ENCODE measurements around the gene MBTD1. TPM values are rescaled to one million over a fixed set of nuclear protein-coding genes. Genes with fewer than 3 reads are reported as not detected.

MBTD1 gene
- total RNA-seq, 1 donor from 2014 or later = 7.8 TPM

DNA sequence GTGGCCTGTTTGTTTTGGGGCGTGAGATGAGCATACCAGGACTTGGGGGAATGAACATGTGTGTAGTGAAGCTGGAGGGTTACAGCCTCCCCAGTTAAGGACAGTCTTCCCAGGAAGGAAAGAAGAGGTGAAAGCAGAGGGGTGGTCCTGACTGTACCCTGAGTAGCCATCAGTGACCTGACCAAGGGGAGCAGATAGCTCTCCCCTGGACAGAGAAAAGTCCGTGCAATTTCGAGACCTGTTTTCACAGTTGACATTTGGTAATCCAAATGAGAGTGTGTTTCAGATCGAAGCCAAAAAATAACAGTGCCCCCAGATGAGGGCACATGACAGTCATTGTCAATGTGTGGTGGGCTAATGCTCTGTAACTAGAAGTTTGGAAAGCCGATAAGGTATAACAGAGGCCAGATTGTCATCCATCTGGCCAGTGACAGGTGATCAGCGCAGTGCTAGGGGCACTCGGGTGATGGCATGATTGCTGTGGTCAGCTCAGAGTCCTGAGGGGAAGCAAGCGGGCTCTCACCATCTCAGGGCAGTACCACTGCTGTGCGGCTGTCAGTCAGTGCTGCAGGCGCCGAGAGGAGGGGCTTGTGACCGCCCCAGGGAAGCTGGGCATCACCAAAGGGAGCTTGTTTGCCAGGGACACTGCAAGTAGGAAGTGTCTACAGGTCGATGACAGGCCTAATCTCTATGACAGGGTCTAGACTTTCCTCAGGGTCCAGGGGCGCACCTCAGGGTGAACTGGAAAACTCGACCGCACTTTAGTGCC, 94.8 kb downstream of the MBTD1 start:
- H3K36me3 ChIP-seq (ENCODE audit: control insufficient read depth, insufficient read depth, low read length) = peaks cover 4% of the 10 kb centered on the region

GRCh38 chr17:51161541-51161940, 98.3 kb downstream of the MBTD1 start:
- peaks cover 2% of the 10 kb centered on the region for H3K36me3 ChIP-seq (ENCODE audit: control insufficient read depth, insufficient read depth, low read length)
- TF ChIP-seq, protein P1, sequence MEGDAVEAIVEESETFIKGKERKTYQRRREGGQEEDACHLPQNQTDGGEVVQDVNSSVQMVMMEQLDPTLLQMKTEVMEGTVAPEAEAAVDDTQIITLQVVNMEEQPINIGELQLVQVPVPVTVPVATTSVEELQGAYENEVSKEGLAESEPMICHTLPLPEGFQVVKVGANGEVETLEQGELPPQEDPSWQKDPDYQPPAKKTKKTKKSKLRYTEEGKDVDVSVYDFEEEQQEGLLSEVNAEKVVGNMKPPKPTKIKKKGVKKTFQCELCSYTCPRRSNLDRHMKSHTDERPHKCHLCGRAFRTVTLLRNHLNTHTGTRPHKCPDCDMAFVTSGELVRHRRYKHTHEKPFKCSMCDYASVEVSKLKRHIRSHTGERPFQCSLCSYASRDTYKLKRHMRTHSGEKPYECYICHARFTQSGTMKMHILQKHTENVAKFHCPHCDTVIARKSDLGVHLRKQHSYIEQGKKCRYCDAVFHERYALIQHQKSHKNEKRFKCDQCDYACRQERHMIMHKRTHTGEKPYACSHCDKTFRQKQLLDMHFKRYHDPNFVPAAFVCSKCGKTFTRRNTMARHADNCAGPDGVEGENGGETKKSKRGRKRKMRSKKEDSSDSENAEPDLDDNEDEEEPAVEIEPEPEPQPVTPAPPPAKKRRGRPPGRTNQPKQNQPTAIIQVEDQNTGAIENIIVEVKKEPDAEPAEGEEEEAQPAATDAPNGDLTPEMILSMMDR (IDR thresholded peaks at IDR 0.05; ENCODE audit: insufficient read depth, low read length, poor library complexity, severe bottlenecking) = no peak

More for the DNA sequence above, 94.8 kb downstream of the MBTD1 start:
- DNase-seq (ENCODE audit: low read depth) = no peak
- TF ChIP-seq, protein P1 (IDR thresholded peaks at IDR 0.05; ENCODE audit: insufficient read depth, low read length, poor library complexity, severe bottlenecking) = no peak
- Histone ChIP-seq H3K27me3 (ENCODE audit: control insufficient read depth, insufficient read depth, low read length) (no peaks in the 10 kb centered on the region), H3K4me3 (ENCODE audit: low read depth, low read length) (peak overlapping the region; percentile 50)

GRCh38 chr17:51159604-51160003, 100.2 kb downstream of the MBTD1 start:
- peaks cover 2% of the 10 kb centered on the region for H3K36me3 ChIP-seq (ENCODE audit: control insufficient read depth, insufficient read depth, low read length)

More at GRCh38 chr17:51161541-51161940, 98.3 kb downstream of the MBTD1 start:
- DNase-seq (ENCODE audit: low read depth) = no peak
- H3K27me3 ChIP-seq (ENCODE audit: control insufficient read depth, insufficient read depth, low read length) = no peaks in the 10 kb centered on the region
- H3K4me3 ChIP-seq (ENCODE audit: low read depth, low read length) = no peak overlapping the region

GRCh38 chr17:51155416-51155815, 104.4 kb downstream of the MBTD1 start:
- DNase-seq (ENCODE audit: low read depth) = no peak
- H3K4me3 ChIP-seq (ENCODE audit: low read depth, low read length) = no peak overlapping the region

More at GRCh38 chr17:51159604-51160003, 100.2 kb downstream of the MBTD1 start:
- Histone ChIP-seq H3K27me3 (ENCODE audit: control insufficient read depth, insufficient read depth, low read length) (no peaks in the 10 kb centered on the region), H3K4me3 (ENCODE audit: low read depth, low read length) (no peak overlapping the region)
- DNase-seq (ENCODE audit: low read depth) = no peak
- TF ChIP-seq, protein P1 (IDR thresholded peaks at IDR 0.05; ENCODE audit: insufficient read depth, low read length, poor library complexity, severe bottlenecking) = no peak

GRCh38 chr17:51154176-51154575, 105.7 kb downstream of the MBTD1 start:
- TF ChIP-seq, protein P1 (IDR thresholded peaks at IDR 0.05; ENCODE audit: insufficient read depth, low read length, poor library complexity, severe bottlenecking) = no peak
- H3K4me3 ChIP-seq (ENCODE audit: low read depth, low read length) = peak overlapping the region; percentile 86
- H3K36me3 ChIP-seq (ENCODE audit: control insufficient read depth, insufficient read depth, low read length) = no peaks in the 10 kb centered on the region
- H3K27me3 ChIP-seq (ENCODE audit: control insufficient read depth, insufficient read depth, low read length) = no peaks in the 10 kb centered on the region
- no peak for DNase-seq (ENCODE audit: low read depth)

More at GRCh38 chr17:51155416-51155815, 104.4 kb downstream of the MBTD1 start:
- TF ChIP-seq, protein P1 (IDR thresholded peaks at IDR 0.05; ENCODE audit: insufficient read depth, low read length, poor library complexity, severe bottlenecking) = no peak
- no peaks in the 10 kb centered on the region for H3K27me3 ChIP-seq (ENCODE audit: control insufficient read depth, insufficient read depth, low read length)
- H3K36me3 ChIP-seq (ENCODE audit: control insufficient read depth, insufficient read depth, low read length) = peaks cover 2% of the 10 kb centered on the region
